Urinary bladder (tissue), 4 donors: Measurements from ENCODE around the gene RAB27B. TPM values are rescaled to one million over a fixed set of nuclear protein-coding genes. Genes with fewer than 3 reads are reported as not detected.

Experiments
- DNase-seq: peaks from one replicate; pipeline ENCODE4 v3.0.0-alpha.2; 2015; ENCODE audit errors: extremely low spot score
- H3K27ac ChIP-seq: one replicate; pipeline ENCODE4 v1.5.1; 2013; ENCODE audit warnings: low read depth, mild to moderate bottlenecking, moderate library complexity
- H3K36me3 ChIP-seq: one replicate; pipeline ENCODE4 v1.6.1; 2013; ENCODE audit warnings: mild to moderate bottlenecking, moderate library complexity; ENCODE audit not compliant: insufficient read depth
- H3K4me1 ChIP-seq: one replicate; pipeline ENCODE4 v1.6.1; 2013; ENCODE audit warnings: mild to moderate bottlenecking, moderate library complexity; ENCODE audit not compliant: insufficient read depth
- H3K4me3 ChIP-seq: one replicate; pipeline ENCODE4 v1.5.1; 2013; ENCODE audit warnings: low read depth, low read length
- WGBS: extraction: QIAGEN DNeasy Blood & Tissue Kit; methylation state at CpG from one replicate; pipeline ENCODE4 v1.1.7; 2013; 5-methylcytosine and 5-hydroxymethylcytosine counted together
- polyA plus RNA-seq: library from polyadenylated mRNA; stranded (reverse); fragments of 200-250 nt; gene quantifications from one replicate; pipeline ENCODE4 v1.2.3, GENCODE V29; 2013
- total RNA-seq: library from RNA; depleted of rRNA; stranded (reverse); fragments of >200 nt; gene quantifications from one replicate; pipeline ENCODE4 v1.2.3, GENCODE V29; 2014
- donor health status: healthy with polysubstance abuse.
- donor health status: healthy.

Gene RAB27B
- total and polyA plus RNA-seq, 2 donors: 0.90 to 19.8 TPM

DNA sequence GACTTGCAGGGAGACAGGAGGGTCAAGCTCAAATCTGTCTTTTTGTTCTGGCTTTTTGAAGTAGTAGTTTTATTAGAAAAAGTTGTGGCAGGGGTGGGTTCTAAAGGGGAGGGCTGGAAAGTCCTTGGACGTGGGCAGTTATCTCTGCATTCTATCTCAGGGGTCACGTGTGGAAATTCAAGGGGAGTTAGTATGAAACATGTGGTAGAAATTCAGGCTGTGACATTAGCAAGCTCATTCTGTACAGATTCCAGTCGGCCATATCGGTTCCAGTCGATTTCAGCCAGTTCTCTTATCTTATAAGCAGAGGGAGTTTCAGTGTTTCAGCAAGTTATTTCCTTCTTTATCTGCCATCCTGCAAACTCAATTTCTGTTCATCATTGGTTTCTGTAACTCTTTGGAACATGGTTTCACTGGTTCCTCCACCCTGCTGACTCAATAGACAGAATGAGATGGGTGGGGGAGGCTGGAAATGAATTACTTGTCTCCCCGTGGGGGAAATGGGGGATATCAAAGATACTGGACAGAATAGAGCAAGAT lies 53.0 kb downstream of the RAB27B start:
- no peak overlapping the region for H3K27ac ChIP-seq
- 44% methylated on average over 6 of the region's 6 CpGs for WGBS
- H3K4me3 ChIP-seq: no peak overlapping the region
- DNase-seq: no peak
- no peaks in the 10 kb centered on the region for H3K36me3 ChIP-seq
- H3K4me1 ChIP-seq: no peaks in the 10 kb centered on the region

DNA sequence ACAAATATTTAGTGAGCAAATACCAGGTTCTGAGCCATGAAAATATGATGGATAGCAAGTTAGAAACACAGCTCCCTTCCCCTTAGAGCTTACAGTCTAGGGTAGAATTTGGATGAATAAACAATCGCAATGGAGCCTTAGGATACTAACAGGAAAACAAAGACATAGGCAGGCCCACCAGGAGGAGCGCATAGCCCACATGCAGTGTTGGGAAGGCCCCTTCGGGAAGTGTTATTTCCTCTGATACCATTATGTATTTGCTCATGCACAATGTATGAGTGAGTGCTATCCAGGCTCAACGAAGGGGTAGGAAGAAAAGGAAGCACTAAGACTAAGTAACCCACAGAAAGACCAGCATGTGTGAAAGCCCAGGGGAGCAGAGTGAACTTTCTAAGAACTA lies 54.0 kb downstream of the RAB27B start:
- DNase-seq: no peak
- WGBS: 77% methylated on average over 4 of the region's 4 CpGs
- Histone ChIP-seq H3K4me3 (no peak overlapping the region), H3K36me3 (no peaks in the 10 kb centered on the region), H3K4me1 (no peaks in the 10 kb centered on the region), H3K27ac (no peak overlapping the region)

DNA sequence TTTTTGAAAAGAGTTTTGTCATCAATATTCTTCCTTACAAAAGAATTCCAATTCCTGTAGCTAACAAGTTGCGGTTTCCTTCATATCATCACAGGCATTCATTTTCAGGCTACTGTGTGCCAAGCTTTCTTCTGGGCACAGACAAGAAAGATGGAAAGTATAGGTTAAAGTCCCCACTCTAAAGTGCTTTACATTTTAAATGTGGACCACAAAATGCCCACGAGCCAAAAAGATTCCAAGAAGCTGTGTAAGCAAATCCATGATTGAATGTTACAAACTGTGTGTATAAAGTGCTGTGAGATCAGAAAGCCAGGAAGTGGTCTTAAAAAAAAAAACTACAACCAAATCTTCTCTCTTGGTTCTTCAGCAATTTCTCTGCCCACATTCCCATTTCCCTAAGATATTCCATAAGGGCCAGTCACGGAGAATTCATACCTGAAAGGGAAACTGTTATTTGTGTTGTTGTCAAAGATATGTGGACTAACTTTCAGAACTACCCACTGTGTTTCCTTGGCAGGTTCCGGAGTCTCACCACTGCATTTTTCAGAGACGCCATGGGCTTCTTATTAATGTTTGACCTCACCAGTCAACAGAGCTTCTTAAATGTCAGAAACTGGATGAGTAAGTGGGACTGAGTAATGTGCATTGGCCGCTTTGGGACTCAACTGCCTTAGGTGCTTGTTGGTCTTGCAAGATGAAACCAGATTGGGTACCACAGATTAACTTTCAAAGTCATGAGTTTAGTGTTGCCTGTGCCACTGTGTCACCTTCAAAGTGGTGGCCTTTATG lies 55.7 kb downstream of the RAB27B start:
- WGBS: 85% methylated on average over 6 of the region's 6 CpGs

DNA sequence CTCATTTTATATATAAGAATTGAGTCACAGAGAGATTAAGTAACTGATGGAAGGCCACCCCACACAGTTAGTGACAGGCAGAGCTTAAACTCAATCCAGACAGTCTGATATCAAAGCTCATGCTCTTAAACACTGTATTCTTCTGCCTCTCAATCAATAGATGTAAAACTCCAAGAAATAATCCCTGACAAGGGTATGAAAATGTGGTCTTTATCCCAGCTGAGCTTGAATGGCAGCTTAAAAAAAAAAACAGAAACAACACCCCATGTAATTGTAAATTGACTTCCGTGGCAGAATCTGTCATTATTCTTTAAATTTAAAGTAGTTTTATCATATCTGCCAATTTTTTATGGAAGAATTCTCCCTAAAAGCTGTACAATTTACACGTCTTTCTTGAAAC lies 60.1 kb downstream of the RAB27B start:
- H3K36me3 ChIP-seq: no peaks in the 10 kb centered on the region
- no peak overlapping the region for H3K4me3 ChIP-seq
- H3K27ac ChIP-seq: no peak overlapping the region
- WGBS: 82% methylated on average over 2 of the region's 2 CpGs
- no peaks in the 10 kb centered on the region for H3K4me1 ChIP-seq
- DNase-seq: no peak

More for the DNA sequence above, 55.7 kb downstream of the RAB27B start:
- H3K27ac ChIP-seq: no peak overlapping the region
- no peak overlapping the region for H3K4me3 ChIP-seq
- DNase-seq: no peak
- no peaks in the 10 kb centered on the region for H3K36me3 ChIP-seq
- H3K4me1 ChIP-seq: no peaks in the 10 kb centered on the region

DNA sequence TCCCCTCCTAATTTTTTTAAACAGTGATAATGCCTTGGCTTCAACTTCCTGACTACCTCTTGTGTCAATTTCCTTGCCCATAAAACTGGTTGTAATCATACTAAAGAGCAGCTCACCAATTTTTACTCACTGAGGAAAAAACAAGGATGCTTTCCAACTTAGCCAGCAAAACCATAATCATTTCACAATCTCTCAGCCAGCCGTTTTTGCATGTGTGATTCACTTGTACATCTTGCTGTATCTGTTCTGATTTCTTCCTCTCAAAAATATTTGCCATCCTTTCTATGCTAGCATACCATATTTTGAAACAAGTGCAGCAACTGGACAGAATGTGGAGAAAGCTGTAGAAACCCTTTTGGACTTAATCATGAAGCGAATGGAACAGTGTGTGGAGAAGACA lies 60.7 kb downstream of the RAB27B start:
- DNase-seq: no peak
- H3K36me3 ChIP-seq: no peaks in the 10 kb centered on the region
- no peak overlapping the region for H3K4me3 ChIP-seq
- no peak overlapping the region for H3K27ac ChIP-seq
- 71% methylated on average over 2 of the region's 2 CpGs for WGBS
- no peaks in the 10 kb centered on the region for H3K4me1 ChIP-seq

DNA sequence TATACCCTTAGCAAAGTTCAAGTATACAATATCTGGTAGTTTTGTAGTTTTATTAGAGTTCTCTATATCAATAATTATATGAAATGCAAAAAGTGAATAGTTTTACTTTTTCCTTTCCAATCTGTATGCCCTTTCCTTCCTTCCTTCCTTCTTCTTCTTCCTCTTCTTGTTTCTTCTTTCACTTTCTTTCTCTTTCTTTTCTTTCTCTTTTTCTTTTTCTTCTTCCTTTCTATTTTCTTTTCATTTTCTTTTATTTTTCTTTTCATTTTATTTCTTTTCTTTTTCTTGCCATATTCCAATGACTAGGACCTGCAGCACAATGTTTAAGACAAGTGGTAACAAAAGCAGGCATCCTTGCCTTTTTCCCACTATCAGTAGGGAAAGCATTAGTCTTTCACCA lies 71.2 kb downstream of the RAB27B start:
- DNase-seq: no peak

DNA sequence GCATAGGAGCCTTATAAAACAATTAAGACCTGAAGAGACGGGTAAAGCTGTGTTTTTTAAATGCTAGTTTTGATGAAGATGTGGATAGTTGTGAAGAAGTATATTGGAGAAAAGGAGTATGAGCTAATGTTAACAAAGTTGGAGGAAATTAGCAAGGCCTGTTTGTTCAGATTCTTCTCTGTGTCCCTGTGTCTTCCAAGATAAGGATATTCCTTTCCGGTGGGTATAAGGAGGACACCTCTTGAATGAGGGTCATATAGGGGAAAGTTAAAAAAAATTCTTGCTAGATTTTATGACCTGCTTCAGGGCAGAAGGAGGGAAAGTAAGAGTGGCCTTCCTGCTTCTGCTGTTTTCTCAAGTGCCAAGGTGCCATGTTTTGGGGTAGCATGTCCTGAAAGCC lies 72.0 kb downstream of the RAB27B start:
- H3K4me1 ChIP-seq: no peaks in the 10 kb centered on the region
- 90% methylated on average over 2 of the region's 2 CpGs for WGBS
- DNase-seq: no peak
- no peak overlapping the region for H3K27ac ChIP-seq
- no peak overlapping the region for H3K4me3 ChIP-seq
- H3K36me3 ChIP-seq: no peaks in the 10 kb centered on the region

More for the DNA sequence above, 71.2 kb downstream of the RAB27B start:
- no peaks in the 10 kb centered on the region for H3K4me1 ChIP-seq
- no peak overlapping the region for H3K27ac ChIP-seq
- H3K4me3 ChIP-seq: no peak overlapping the region
- no peaks in the 10 kb centered on the region for H3K36me3 ChIP-seq

DNA sequence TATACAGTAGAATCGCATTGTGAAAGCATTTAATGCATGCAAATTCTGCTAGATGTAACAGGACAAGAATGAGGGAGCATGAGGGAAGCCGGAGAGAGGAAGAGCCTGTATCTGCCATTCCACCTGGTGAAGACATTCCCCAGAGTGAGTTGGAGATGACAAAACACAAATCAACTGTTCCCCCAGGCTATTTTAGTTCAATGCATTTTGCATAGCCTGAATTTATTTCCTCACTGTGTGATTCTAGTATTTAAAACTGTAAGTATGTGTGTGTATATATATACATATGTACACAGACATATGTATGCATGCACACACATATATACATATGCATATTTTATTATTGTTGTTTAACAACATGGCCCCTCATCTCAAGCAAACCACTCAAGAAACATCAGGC lies 76.3 kb downstream of the RAB27B start:
- DNase-seq: no peak
- 93% methylated on average over 2 of the region's 2 CpGs for WGBS
- H3K36me3 ChIP-seq: no peaks in the 10 kb centered on the region
- H3K27ac ChIP-seq: no peak overlapping the region
- no peak overlapping the region for H3K4me3 ChIP-seq
- H3K4me1 ChIP-seq: no peaks in the 10 kb centered on the region

DNA sequence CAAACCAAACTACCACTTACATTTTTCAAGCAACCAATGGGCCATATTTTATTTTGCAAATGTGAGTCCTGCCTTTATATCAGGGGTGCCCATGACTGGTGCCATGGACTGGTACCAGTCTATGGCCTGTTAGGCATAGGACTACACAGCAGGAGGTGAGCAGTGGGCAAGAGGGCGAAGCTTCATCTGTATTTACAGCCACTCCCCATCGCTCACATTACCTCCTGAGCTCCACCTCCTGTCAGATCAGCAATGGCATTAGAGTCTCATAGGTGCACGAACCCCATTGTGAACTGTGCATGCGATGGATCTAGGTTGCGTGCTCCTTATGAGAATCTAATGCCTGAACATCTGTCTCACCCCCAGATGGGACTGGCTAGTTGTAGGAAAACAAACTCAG lies 77.4 kb downstream of the RAB27B start:
- H3K36me3 ChIP-seq: no peaks in the 10 kb centered on the region
- no peak overlapping the region for H3K4me3 ChIP-seq
- DNase-seq: no peak
- H3K4me1 ChIP-seq: no peaks in the 10 kb centered on the region
- WGBS: 96% methylated on average over 5 of the region's 5 CpGs
- H3K27ac ChIP-seq: no peak overlapping the region

DNA sequence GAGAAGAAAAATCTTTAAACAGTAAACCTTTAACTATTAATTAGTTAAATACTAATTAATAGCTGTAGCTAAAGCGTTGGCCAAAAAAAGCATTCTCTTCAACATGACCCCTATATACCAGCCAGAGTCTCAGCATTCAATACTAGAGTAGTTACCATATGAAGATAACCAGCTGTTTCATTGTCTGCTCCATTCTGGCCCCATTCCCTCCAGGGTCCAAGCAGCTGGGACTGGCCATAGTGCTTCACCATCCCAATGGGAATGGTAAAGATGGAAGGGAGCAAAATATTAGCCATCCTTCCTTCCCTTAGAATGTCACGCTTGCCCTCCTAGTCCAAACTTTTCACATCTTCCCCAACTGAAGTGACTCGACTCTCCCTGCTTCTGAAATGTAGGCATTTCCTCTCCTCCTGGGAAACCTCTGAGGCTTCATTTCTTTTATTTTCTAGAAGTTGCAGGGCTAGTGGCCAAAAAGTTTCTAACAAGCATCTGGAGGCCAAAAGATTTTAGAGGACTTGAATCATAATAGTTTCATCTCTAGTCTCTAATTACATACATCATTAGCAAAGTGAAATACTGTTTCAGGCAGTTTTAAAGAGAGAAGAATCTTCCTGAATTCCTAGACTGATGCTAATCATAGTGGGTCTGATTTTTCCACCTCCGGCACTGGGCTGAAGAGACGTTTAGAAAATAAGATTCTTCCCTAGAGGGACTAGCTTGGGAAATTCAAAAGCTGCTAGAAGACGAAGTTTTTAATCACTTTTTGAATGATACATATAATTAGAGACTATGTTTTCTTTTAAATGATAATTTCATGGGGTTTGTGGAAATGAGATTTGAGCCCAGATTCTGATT lies 78.3 kb downstream of the RAB27B start:
- Histone ChIP-seq H3K36me3 (no peaks in the 10 kb centered on the region), H3K4me3 (no peak overlapping the region), H3K27ac (no peak overlapping the region), H3K4me1 (no peaks in the 10 kb centered on the region)
- no peak for DNase-seq
- 73% methylated on average over 6 of the region's 6 CpGs for WGBS

DNA sequence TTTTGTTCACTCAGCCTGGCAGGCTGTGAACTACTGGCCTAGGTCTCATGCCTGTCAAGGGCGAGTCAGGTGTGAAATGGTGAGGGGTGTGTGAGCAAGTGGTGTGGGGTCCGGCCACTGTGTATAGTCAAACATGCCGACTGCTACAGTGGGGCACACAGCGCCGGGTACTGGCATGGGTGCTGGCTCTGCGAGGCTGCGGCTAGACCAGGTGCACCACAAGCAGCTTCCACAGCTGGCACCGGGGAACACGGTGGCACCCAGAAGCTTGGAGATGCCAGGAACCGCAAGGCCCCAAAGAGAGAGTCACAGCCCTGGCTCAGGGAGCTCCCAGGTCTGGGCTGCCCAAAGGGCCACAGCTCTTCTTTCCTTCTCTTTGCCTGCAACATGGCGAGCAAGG lies 81.3 kb downstream of the RAB27B start:
- no peak overlapping the region for H3K4me3 ChIP-seq
- DNase-seq: no peak
- no peaks in the 10 kb centered on the region for H3K4me1 ChIP-seq
- 86% methylated on average over 11 of the region's 11 CpGs for WGBS
- H3K27ac ChIP-seq: no peak overlapping the region
- no peaks in the 10 kb centered on the region for H3K36me3 ChIP-seq

DNA sequence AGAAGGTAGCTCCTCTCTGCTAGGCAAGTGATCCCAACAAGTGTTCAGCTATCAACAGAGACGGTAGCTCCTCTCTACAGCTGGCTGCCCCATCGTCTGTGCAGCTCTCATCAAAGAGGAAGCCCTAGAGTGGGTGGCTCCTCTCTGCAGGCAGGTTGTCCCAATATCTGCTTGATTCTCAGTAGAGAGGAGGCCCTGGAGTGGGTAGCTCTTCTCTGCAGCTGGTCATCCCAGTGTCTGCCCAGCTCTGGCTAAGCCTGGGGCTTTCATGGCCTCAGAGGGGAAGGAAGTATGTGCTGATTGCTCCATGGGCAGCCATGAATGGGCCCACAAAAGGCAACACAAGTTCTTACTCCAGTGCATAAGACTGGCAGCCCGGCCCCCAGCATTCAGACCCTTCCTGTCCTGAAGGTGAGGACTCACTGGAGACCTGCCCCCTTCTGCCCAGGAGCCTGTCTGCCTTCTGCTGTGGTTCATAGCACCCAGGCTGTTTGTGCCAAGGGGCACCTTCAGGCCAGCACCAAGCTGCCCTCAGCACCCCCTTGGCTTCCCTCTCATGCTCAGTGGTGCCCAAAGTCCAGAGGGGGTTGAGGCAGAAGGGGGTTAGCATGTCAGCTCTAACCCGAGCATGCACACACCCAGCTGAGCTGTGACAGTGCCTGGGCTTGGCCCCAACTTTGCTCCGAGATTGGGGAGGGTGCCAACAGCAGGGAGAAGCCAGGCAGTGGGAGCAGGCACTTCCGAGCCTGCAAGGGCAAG lies 82.1 kb downstream of the RAB27B start:
- 73% methylated on average over 6 of the region's 6 CpGs for WGBS

DNA sequence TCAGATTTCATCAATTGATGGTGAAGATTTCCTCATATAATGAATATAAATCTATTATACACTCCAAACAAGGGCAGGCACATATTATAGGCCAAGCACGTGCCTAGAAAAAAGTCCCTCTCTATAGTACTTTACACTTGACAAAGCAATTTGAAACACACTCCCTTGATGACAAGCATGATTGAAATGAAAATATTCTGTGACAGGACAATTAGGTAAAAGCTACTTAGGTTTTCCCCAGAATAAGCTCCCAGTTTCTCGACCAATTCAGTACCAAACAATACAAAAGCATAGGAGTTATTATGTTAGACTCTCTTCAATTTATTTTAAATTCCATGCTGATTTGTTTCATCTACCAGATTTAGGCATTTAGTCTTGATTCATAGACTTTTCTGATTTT lies 83.3 kb downstream of the RAB27B start:
- no peak for DNase-seq
- H3K36me3 ChIP-seq: no peaks in the 10 kb centered on the region
- no peak overlapping the region for H3K27ac ChIP-seq
- no peaks in the 10 kb centered on the region for H3K4me1 ChIP-seq
- WGBS: 86% methylated on average over 2 of the region's 2 CpGs
- H3K4me3 ChIP-seq: no peak overlapping the region

More for the DNA sequence above, 82.1 kb downstream of the RAB27B start:
- Histone ChIP-seq H3K4me3 (no peak overlapping the region), H3K27ac (no peak overlapping the region), H3K4me1 (no peaks in the 10 kb centered on the region), H3K36me3 (no peaks in the 10 kb centered on the region)
- no peak for DNase-seq
